HepG2 (cell line): ENCODE measurements around the gene IL6ST. TPM values are rescaled to one million over a fixed set of nuclear protein-coding genes. Genes with fewer than 3 reads are reported as not detected.

Experiments used
- ARID3A ChIP-seq: IDR thresholded peaks from 2 replicates; pipeline ENCODE4 v1.6.1; 2012; ENCODE audit warnings: low read depth, low read length, improper control_type of control experiment
- CCDC6 ChIP-seq: sonication (generic); formaldehyde crosslinking; IDR thresholded peaks from 2 replicates; pipeline ENCODE4 v1.8.1; 2022; ENCODE audit warnings: mild to moderate bottlenecking, missing genetic modification reagents, moderate library complexity
- DPF2 ChIP-seq: sonication (generic); formaldehyde crosslinking; IDR thresholded peaks from 2 replicates; pipeline ENCODE4 v1.4.0; 2020; ENCODE audit warnings: mild to moderate bottlenecking, low read depth, missing genetic modification reagents, borderline replicate concordance
- E2F2 ChIP-seq: sonication (generic); formaldehyde crosslinking; IDR thresholded peaks from 2 replicates; pipeline ENCODE4 v1.4.0; 2020; ENCODE audit warnings: missing genetic modification reagents, borderline replicate concordance
- FOXC1 ChIP-seq: sonication (generic); formaldehyde crosslinking; IDR thresholded peaks from 2 replicates; pipeline ENCODE4 v1.8.0; 2022; ENCODE audit warnings: mild to moderate bottlenecking, missing genetic modification reagents, borderline replicate concordance
- GABPB1 ChIP-seq: IDR thresholded peaks from 2 replicates; pipeline ENCODE4 v1.6.1; 2016; ENCODE audit warnings: mild to moderate bottlenecking, missing genetic modification reagents, moderate library complexity, missing compliant biosample characterization
- GATA4 ChIP-seq: sonication (generic); IDR thresholded peaks from 2 replicates; pipeline ENCODE4 v1.6.1; 2016; ENCODE audit warnings: antibody characterized with exemption, low read depth, borderline replicate concordance
- GZF1 ChIP-seq: sonication (generic); formaldehyde crosslinking; IDR thresholded peaks from 2 replicates; pipeline ENCODE4 v1.5.1; 2020; ENCODE audit warnings: mild to moderate bottlenecking, missing genetic modification reagents
- HDAC2 ChIP-seq: sonication (generic); formaldehyde crosslinking; IDR thresholded peaks from 2 replicates; pipeline ENCODE4 v1.4.0; 2020; ENCODE audit warnings: missing genetic modification reagents
- HNF4G ChIP-seq, 2 experiments: sonication (generic) in 1 of 2; formaldehyde crosslinking in 1 of 2; IDR thresholded peaks; 2 replicates each; pipeline versions ENCODE4 v1.4.0 to v1.6.1; 2011 to 2020; ENCODE audit warnings: borderline replicate concordance in 2 of 2, low read depth in 2 of 2, mild to moderate bottlenecking in 2 of 2, low read length in 1 of 2, missing genetic modification reagents in 1 of 2, moderate library complexity in 1 of 2
- HOMEZ ChIP-seq: IDR thresholded peaks from 2 replicates; pipeline ENCODE4 v1.6.1; 2016; ENCODE audit warnings: low read depth
- MNT ChIP-seq: fragments of 450-650 bp; IDR thresholded peaks from 2 replicates; pipeline ENCODE4 v1.6.1; 2016
- PAX8 ChIP-seq: sonication (generic); formaldehyde crosslinking; IDR thresholded peaks from 2 replicates; pipeline ENCODE4 v1.8.0; 2022; ENCODE audit warnings: mild to moderate bottlenecking, missing genetic modification reagents, borderline replicate concordance
- PRMT3 ChIP-seq: sonication (generic); formaldehyde crosslinking; IDR thresholded peaks from 2 replicates; pipeline ENCODE4 v1.8.1; 2022; ENCODE audit warnings: low read depth, mild to moderate bottlenecking, moderate library complexity, missing genetic modification reagents, borderline replicate concordance
- SRSF4 ChIP-seq: fragments of 200-400 bp; formaldehyde crosslinking; IDR thresholded peaks from one replicate; pipeline ENCODE4 v1.6.1; 2018; ENCODE audit warnings: mild to moderate bottlenecking, low read depth, low read length, moderate library complexity; ENCODE audit not compliant: poor library complexity, severe bottlenecking
- TCF7L2 ChIP-seq: IDR thresholded peaks from 2 replicates; pipeline ENCODE4 v1.6.1; 2011; ENCODE audit warnings: mild to moderate bottlenecking, low read depth, low read length, moderate library complexity
- TEAD3 ChIP-seq: optimal IDR thresholded peaks from 2 replicates; pipeline ENCODE3; 2016; ENCODE audit warnings: borderline replicate concordance
- ZC3H4 ChIP-seq: sonication (generic); formaldehyde crosslinking; IDR thresholded peaks from 2 replicates; pipeline ENCODE4 v1.4.0; 2020; ENCODE audit warnings: missing genetic modification reagents, borderline replicate concordance
- ZNF296 ChIP-seq: sonication (generic); formaldehyde crosslinking; conservative IDR thresholded peaks from 2 replicates; pipeline ENCODE4 v1.5.0; 2020; ENCODE audit warnings: mild to moderate bottlenecking, missing genetic modification reagents
- ZNF30 ChIP-seq: sonication (generic); formaldehyde crosslinking; IDR thresholded peaks from 2 replicates; pipeline ENCODE4 v1.5.0; 2020; ENCODE audit warnings: mild to moderate bottlenecking, missing genetic modification reagents
- ZNF382 ChIP-seq: sonication (generic); formaldehyde crosslinking; IDR thresholded peaks from 2 replicates; pipeline ENCODE4 v1.5.0; 2020; ENCODE audit warnings: missing genetic modification reagents, mild to moderate bottlenecking, borderline replicate concordance
- ZNF510 ChIP-seq: sonication (generic); formaldehyde crosslinking; IDR thresholded peaks from 2 replicates; pipeline ENCODE4 v1.4.0; 2020; ENCODE audit warnings: low read depth, mild to moderate bottlenecking, missing genetic modification reagents
- ZNF619 ChIP-seq: sonication (generic); formaldehyde crosslinking; IDR thresholded peaks from 2 replicates; pipeline ENCODE4 v1.4.0; 2020; ENCODE audit warnings: mild to moderate bottlenecking, missing genetic modification reagents
- ZNF746 ChIP-seq: sonication (generic); formaldehyde crosslinking; IDR thresholded peaks from 2 replicates; pipeline ENCODE4 v1.8.0; 2022; ENCODE audit warnings: mild to moderate bottlenecking, missing genetic modification reagents
- polyA plus RNA-seq, 8 experiments: library from polyadenylated mRNA; depleted of rRNA in 3 of 8; stranded (reverse) in 7 of 8; unstranded in 1 of 8; fragments of >200 nt; fragmentation: Illumina TruSeq in 4 of 8; extraction: Trizol in 4 of 8; gene quantifications; 2 replicates each; pipeline versions ENCODE4 v1.2.1 to v1.2.3, GENCODE V29; 2011 to 2016; ENCODE audit warnings: low read depth in 4 of 8, missing spikeins in 1 of 8, mixed read lengths in 1 of 8; ENCODE audit not compliant: insufficient read depth in 1 of 8
- total RNA-seq, 5 experiments: library from RNA; depleted of rRNA; stranded (reverse); fragments of >200 nt; fragmentation: Illumina TruSeq; extraction: Trizol; gene quantifications; 2 replicates each; pipeline ENCODE4 v1.2.3, GENCODE V29; 2016; ENCODE audit warnings: low read depth in 1 of 5

IL6ST gene
- total and polyA plus RNA-seq, 2 of the 13 experiments (the other 11 are each of a cell fraction or from before 2014, with no cell fraction given) = 66.6 to 166 TPM

- TF ChIP-seq HOMEZ (CRISPR knock-in tag) (peak; percentile 95), GATA4 (peak; percentile 84; the same call in 1 of the 2 replicates), ZNF30 (CRISPR knock-in tag) (no peak), GABPB1 (CRISPR knock-in tag) (peak; percentile 32; the same call in 1 of the 2 replicates), HDAC2 (peak; percentile 99), ZNF382 (CRISPR knock-in tag) (no peak), TCF7L2 (peak; percentile 94), GZF1 (CRISPR knock-in tag) (peak; percentile 59; the same call in 1 of the 2 replicates), ZNF746 (CRISPR knock-in tag) (peak; percentile 68), ZNF619 (0 out of 2 replicates have a peak, but pooled peaks have one; percentile 45), SRSF4 (no peak), ARID3A (peak; percentile 92), PAX8 (CRISPR knock-in tag) (no peak), PRMT3 (no peak), CCDC6 (CRISPR knock-in tag) (peak; percentile 90), FOXC1 (CRISPR knock-in tag) (peak; percentile 51; the same call in 1 of the 2 replicates), ZNF296 (CRISPR knock-in tag) (no peak), MNT (peak; percentile 33; the same call in 1 of the 2 replicates), HNF4G (IDR thresholded peaks at IDR 0.05; ENCODE audit: borderline replicate concordance, low read depth, low read length) (peak; percentile 99), HNF4G (CRISPR knock-in tag; IDR thresholded peaks at IDR 0.05; ENCODE audit: borderline replicate concordance, low read depth) (peak; percentile 95), ZNF510 (CRISPR knock-in tag) (peak; percentile 87; the same call in 1 of the 2 replicates), TEAD3 (CRISPR knock-in tag) (peak; percentile 98), ZC3H4 (CRISPR knock-in tag) (no peak), DPF2 (CRISPR knock-in tag) (peak; percentile 92), E2F2 (peak; percentile 60; the same call in 1 of the 2 replicates)
These were observed 60.6 kb downstream of the IL6ST start (continued) for GRCh38 chr5:55934115-55934613.
